GM13976 (cell line): ENCODE data around the gene UGGT2.

ENCODE experiments used
- DNase-seq: peaks from one replicate; pipeline ENCODE4 v3.0.0; 2012; ENCODE audit warnings: low spot score
- CTCF ChIP-seq: IDR thresholded peaks from 2 replicates; pipeline ENCODE4 v1.5.1; 2012; ENCODE audit warnings: borderline replicate concordance, mild to moderate bottlenecking; ENCODE audit not compliant: insufficient read depth; ENCODE audit errors: extremely low read depth, missing control alignments, control extremely low read depth
- in situ Hi-C: fragments of 300-500 bp; cut with MboI; formaldehyde crosslinking; loops from one replicate; pipeline ENCODE4 v1.12.0; 2022; ENCODE audit warnings: low sequenced_read_pairs, mixed read lengths, inconsistent platforms; ENCODE audit not compliant: unreplicated experiment

The UGGT2 gene

GRCh38 chr13:95970878-95971277 is 82.3 kb downstream of the UGGT2 start:
- DNase-seq = no peak
- TF ChIP-seq CTCF = no peak

GRCh38 chr13:95968906-95969305 is 84.3 kb downstream of the UGGT2 start:
- in situ Hi-C loops = no loop called here
- no peak for TF ChIP-seq CTCF
- DNase-seq = no peak

More at GRCh38 chr13:95970878-95971277, 82.3 kb downstream of the UGGT2 start:
- in situ Hi-C loops = no loop called here

- no peak for TF ChIP-seq CTCF
- DNase-seq = no peak
- in situ Hi-C loops = no loop called here
Observed at GRCh38 chr13:95957331-95957730, 95.9 kb downstream of the UGGT2 start.

GRCh38 chr13:95956589-95957148 is 96.5 kb downstream of the UGGT2 start:
- in situ Hi-C loops = no loop called here
- no peak for DNase-seq
- TF ChIP-seq CTCF = no peak

GRCh38 chr13:95955719-95956118 is 97.5 kb downstream of the UGGT2 start:
- TF ChIP-seq CTCF = no peak
- no peak for DNase-seq
- in situ Hi-C loops = no loop called here

- no peak for DNase-seq
- in situ Hi-C loops = no loop called here
- no peak for TF ChIP-seq CTCF
Observed at GRCh38 chr13:95955255-95955654, 97.9 kb downstream of the UGGT2 start.
